Measurements from ENCODE around the gene C12orf50. TPM values are rescaled to one million over a fixed set of nuclear protein-coding genes. Genes with fewer than 3 reads are reported as not detected.

C12orf50 gene
- total and polyA plus RNA-seq, 2 of the 8 experiments (the other 6 are each of a cell fraction or from before 2014, with no cell fraction given): not detected

DNA sequence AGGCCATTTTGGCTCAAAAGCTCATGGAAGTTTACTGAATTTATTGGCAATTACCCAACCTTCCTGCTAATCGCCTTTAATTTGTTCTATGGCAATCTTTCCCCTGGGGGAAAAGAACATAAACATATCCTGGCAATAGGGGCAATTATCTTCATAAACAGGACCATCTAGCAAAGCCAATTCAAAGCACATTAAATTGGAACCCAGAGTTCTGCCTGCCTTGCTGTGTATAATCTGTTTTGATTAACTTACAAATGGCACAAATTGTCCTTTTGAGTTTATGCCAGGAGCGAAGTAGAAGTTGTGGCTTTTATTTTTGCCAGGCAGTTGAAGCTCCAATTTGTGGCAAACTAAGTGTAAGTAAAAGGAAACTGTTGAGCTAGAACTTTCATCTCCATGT is 68.6 kb downstream of the C12orf50 start:
- Histone ChIP-seq H2BK20ac (ENCODE audit: low read length) (no peak overlapping the region), H3K9ac (replicated peaks in 1 of 4; ENCODE audit: extremely low read depth in 1 of 4, low read depth in 3 of 4, low read length in 3 of 4) (no peak overlapping the region), H3K79me1 (ENCODE audit: low read depth, low read length) (no peaks in the 10 kb centered on the region), H3K27ac (ENCODE audit: low read depth, low read length) (no peak overlapping the region), H3K14ac (ENCODE audit: insufficient read length) (no peak overlapping the region), H2BK5ac (ENCODE audit: low read depth, low read length) (no peak overlapping the region), H3K4me1 (replicated peaks in 1 of 4; ENCODE audit: control insufficient read depth in 3 of 4, insufficient read depth in 4 of 4, low read length in 3 of 4) (no peaks in the 10 kb centered on the region), H3K4me3 (ENCODE audit: extremely low read depth in 1 of 4, insufficient read depth in 2 of 4, low read depth in 3 of 4, low read length in 4 of 4) (no peak overlapping the region), H3K27me3 (replicated peaks in 1 of 4; ENCODE audit: control insufficient read depth in 3 of 4, extremely low read depth in 1 of 4, insufficient read depth in 3 of 4, low read length in 3 of 4) (no peaks in the 10 kb centered on the region), H3K4me2 (ENCODE audit: insufficient read depth in 1 of 2, low read depth in 2 of 2, low read length in 2 of 2) (no peak overlapping the region), H3K4ac (replicated peaks; ENCODE audit: insufficient read length, low read depth, low read length) (no peak overlapping the region), H2AK5ac (ENCODE audit: low read depth, low read length) (no peak overlapping the region), H2BK120ac (replicated peaks; ENCODE audit: low read depth, low read length) (no peak overlapping the region), H2BK15ac (ENCODE audit: low read length) (no peak overlapping the region), H2BK12ac (ENCODE audit: low read depth, low read length) (no peak overlapping the region), H3K79me2 (ENCODE audit: control insufficient read depth in 1 of 2, insufficient read depth in 2 of 2, low read length in 2 of 2) (no peaks in the 10 kb centered on the region), H3K9me3 (ENCODE audit: insufficient read depth in 2 of 2, low read depth in 1 of 2, low read length in 1 of 2) (no peaks in the 10 kb centered on the region), H4K8ac (ENCODE audit: extremely low read depth, insufficient read depth, low read length) (no peak overlapping the region), H4K5ac (ENCODE audit: insufficient read length, low read depth, low read length) (no peak overlapping the region), H3K36me3 (ENCODE audit: control insufficient read depth in 2 of 4, insufficient read depth in 4 of 4, low read length in 3 of 4) (no peaks in the 10 kb centered on the region), H3K56ac (replicated peaks; ENCODE audit: insufficient read length, low read depth, low read length) (no peak overlapping the region), H3K23me2 (ENCODE audit: low read depth, low read length) (no peaks in the 10 kb centered on the region; the same call in 1 of the 2 replicates), H3K23ac (ENCODE audit: insufficient read length) (no peak overlapping the region), H4K91ac (replicated peaks; ENCODE audit: insufficient read length, low read length) (no peak overlapping the region), H3K18ac (ENCODE audit: extremely low read depth, low read length) (no peak overlapping the region), H2AFZ (ENCODE audit: low read length) (peak overlapping the region; percentile 47; the same call in 1 of the 2 replicates), H4K20me1 (replicated peaks in 1 of 2; ENCODE audit: control insufficient read depth in 1 of 2, insufficient read depth in 2 of 2, low read length in 2 of 2) (no peaks in the 10 kb centered on the region)
- ChIA-PET POLR2A (ENCODE audit: partially characterized antibody) (no interaction called here), CTCF (ENCODE audit: partially characterized antibody) (interaction anchor here (1.3 kb wide), 1 partner anchor 8 kb away, joined by 4 read pairs; no protein-coding TSS in a partner anchor)
- FAIRE-seq (no peak), DNase-seq (ENCODE audit: low read depth in 1 of 2, low spot score in 2 of 2) (no peak)
- 90% methylated on average over 2 of the region's 2 CpGs; no CpG with 5 or more reads in 1 of the 2 experiments for WGBS, 2 experiments (ENCODE audit: extremely low coverage in 1 of 2, insufficient coverage in 1 of 2, insufficient read length in 1 of 2, insufficient replicate concordance in 2 of 2, low coverage in 1 of 2, low lambda C conversion rate in 2 of 2, missing lambda C conversion rate in 1 of 2)
- TF ChIP-seq EP300 (IDR thresholded peaks at IDR 0.05; ENCODE audit: borderline replicate concordance in 1 of 2, low read depth in 2 of 2, low read length in 2 of 2): no peak
- TF ChIP-seq SIX5 (IDR thresholded peaks at IDR 0.05; ENCODE audit: low read depth, low read length): no peak
- TF ChIP-seq CREB1 (IDR thresholded peaks at IDR 0.05): no peak
- TF ChIP-seq NRF1 (IDR thresholded peaks at IDR 0.05; ENCODE audit: low read depth, low read length): no peak
- TF ChIP-seq POU5F1 (IDR thresholded peaks at IDR 0.05; ENCODE audit: low read depth, low read length): no peak
- TF ChIP-seq SIN3A (conservative IDR thresholded peaks at IDR 0.05 in 1 of 2, IDR thresholded peaks at IDR 0.05 in 1 of 2; ENCODE audit: low read depth in 1 of 2, low read length in 2 of 2): no peak
- TF ChIP-seq, protein P1, sequence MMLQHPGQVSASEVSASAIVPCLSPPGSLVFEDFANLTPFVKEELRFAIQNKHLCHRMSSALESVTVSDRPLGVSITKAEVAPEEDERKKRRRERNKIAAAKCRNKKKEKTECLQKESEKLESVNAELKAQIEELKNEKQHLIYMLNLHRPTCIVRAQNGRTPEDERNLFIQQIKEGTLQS (IDR thresholded peaks at IDR 0.05; ENCODE audit: insufficient read depth, low read depth, low read length): no peak
- no peak for TF ChIP-seq KDM5A (IDR thresholded peaks at IDR 0.05; ENCODE audit: low read length)
- TF ChIP-seq EGR1 (IDR thresholded peaks at IDR 0.05; ENCODE audit: borderline replicate concordance, low read depth, low read length): no peak
- TF ChIP-seq SP4 (IDR thresholded peaks at IDR 0.05; ENCODE audit: low read length): no peak
- no peak for TF ChIP-seq BCL11A (IDR thresholded peaks at IDR 0.05; ENCODE audit: low read depth in 2 of 2, low read length in 2 of 2)
- no peak for TF ChIP-seq EZH2 (IDR thresholded peaks at IDR 0.05; ENCODE audit: low read depth, low read length, severe bottlenecking)
- TF ChIP-seq SAP30 (IDR thresholded peaks at IDR 0.05; ENCODE audit: insufficient read depth, insufficient replicate concordance, low read length): no peak
- TF ChIP-seq KDM4A (IDR thresholded peaks at IDR 0.05; ENCODE audit: low read depth, low read length, severe bottlenecking): no peak

Data from H1 (cell line).